Activated CD4-positive, alpha-beta T cell treated with anti-CD3 and anti-CD28 coated beads, Interleukin-2, Interleukin-6, amounts not matched to agents 100 ng/mL and 50 ng/mL, durations not matched to agents 16 hours and 8 hours (primary cell): ENCODE results near the gene SLC25A39.
"Not testable (repeated sequence)": the region's sequence is repeated elsewhere in the genome, so short reads cannot be mapped to it uniquely, and the experiment has no call there.

Source experiments
- DNase-seq: peaks from one replicate; pipeline ENCODE4 v3.0.0-alpha.2; 2020

Gene SLC25A39

GRCh38 chr17:44353672-44354331 lies 29.2 kb upstream of the SLC25A39 start:
- DNase-seq = no peak

GRCh38 chr17:44352828-44353671 lies 28.4 kb upstream of the SLC25A39 start:
- DNase-seq = no peak

GRCh38 chr17:44351961-44352827 lies 27.6 kb upstream of the SLC25A39 start:
- no peak for DNase-seq

- no peak for DNase-seq
These were observed 26.8 kb upstream of the SLC25A39 start for GRCh38 chr17:44351464-44351863.

GRCh38 chr17:44350733-44351226 lies 26.2 kb upstream of the SLC25A39 start:
- peak; percentile 83 for DNase-seq

GRCh38 chr17:44349553-44350070 lies 25.0 kb upstream of the SLC25A39 start:
- no peak for DNase-seq

- DNase-seq = no peak
These were observed 24.4 kb upstream of the SLC25A39 start for GRCh38 chr17:44348988-44349364.

GRCh38 chr17:44348234-44348987 lies 23.8 kb upstream of the SLC25A39 start:
- peak; percentile 37 for DNase-seq

- not testable (repeated sequence) for DNase-seq
These were observed 22.8 kb upstream of the SLC25A39 start for GRCh38 chr17:44347206-44348055.

- no peak for DNase-seq
These were observed 21.6 kb upstream of the SLC25A39 start for GRCh38 chr17:44346064-44346844.

GRCh38 chr17:44345454-44346026 lies 20.9 kb upstream of the SLC25A39 start:
- DNase-seq = peak; percentile 49

GRCh38 chr17:44344939-44345453 lies 20.4 kb upstream of the SLC25A39 start, which contains the start of gene GRN:
GRN (plus strand) TSS chr17:44345302; CDS start chr17:44349165, 3,863 bp downstream.
- DNase-seq = peak; percentile 93

- no peak for DNase-seq
These were observed 19.0 kb upstream of the SLC25A39 start for GRCh38 chr17:44343510-44344209.

- DNase-seq = not testable (repeated sequence)
These were observed 15.9 kb upstream of the SLC25A39 start for GRCh38 chr17:44340553-44340952.

- no peak for DNase-seq
These were observed 14.1 kb upstream of the SLC25A39 start for GRCh38 chr17:44338702-44339101.

- no peak for DNase-seq
These were observed 11.3 kb upstream of the SLC25A39 start for GRCh38 chr17:44335968-44336367.

GRCh38 chr17:44335564-44335963 lies 10.9 kb upstream of the SLC25A39 start:
- no peak for DNase-seq

- no peak for DNase-seq
These were observed 10.1 kb upstream of the SLC25A39 start for GRCh38 chr17:44334727-44335126.

- no peak for DNase-seq
These were observed 9.7 kb upstream of the SLC25A39 start for GRCh38 chr17:44334315-44334714.
